GM21825 (cell line): ENCODE results near the gene ANKRD13A.
A peak's percentile ranks its signal among the peaks of the same experiment; 100 is the strongest.
"Not testable (repeated sequence)": the region's sequence is repeated elsewhere in the genome, so short reads cannot be mapped to it uniquely, and the experiment has no call there.

Experiments
- ATAC-seq: cut with Tn5 transposase; IDR thresholded peaks from one replicate; pipeline ENCODE4 v1.9.1; 2021; ENCODE audit warnings: mild to moderate bottlenecking, moderate library complexity; ENCODE audit not compliant: unreplicated experiment

The ANKRD13A gene

DNA sequence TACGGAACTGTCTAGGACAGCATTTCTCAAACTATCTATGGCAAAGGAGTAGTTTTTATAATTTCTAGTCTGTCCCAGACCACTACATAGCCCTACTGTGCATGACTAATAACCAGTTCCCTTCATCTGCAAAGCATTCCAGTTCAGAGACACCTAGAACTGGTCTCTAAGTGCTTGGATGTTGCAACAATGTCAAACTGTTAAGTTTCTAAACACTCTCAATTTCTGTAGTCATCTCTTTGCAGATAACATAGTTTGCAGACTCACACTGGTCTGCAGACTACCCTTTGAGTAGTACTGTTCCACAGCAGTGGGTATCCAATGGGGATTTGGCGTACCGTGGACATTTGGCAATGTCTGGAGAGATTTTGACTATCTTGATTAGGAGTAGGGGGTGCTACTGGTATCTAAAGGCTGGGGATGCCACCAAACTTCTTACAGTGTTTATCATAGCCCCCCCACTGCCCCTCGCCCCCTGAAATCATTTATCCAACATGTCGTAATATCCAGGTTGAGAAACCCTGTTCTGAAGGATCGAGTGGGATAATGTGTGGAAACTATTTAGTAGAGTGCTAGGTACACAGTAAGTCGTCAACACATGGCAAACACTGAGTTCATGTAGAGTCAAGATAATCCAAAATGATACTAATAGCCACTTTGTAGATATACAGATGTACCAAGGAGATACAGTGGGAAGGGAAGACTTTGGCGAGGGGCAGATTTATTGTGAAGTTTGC lies 47.4 kb downstream of the ANKRD13A start:
- ATAC-seq, result no peak

DNA sequence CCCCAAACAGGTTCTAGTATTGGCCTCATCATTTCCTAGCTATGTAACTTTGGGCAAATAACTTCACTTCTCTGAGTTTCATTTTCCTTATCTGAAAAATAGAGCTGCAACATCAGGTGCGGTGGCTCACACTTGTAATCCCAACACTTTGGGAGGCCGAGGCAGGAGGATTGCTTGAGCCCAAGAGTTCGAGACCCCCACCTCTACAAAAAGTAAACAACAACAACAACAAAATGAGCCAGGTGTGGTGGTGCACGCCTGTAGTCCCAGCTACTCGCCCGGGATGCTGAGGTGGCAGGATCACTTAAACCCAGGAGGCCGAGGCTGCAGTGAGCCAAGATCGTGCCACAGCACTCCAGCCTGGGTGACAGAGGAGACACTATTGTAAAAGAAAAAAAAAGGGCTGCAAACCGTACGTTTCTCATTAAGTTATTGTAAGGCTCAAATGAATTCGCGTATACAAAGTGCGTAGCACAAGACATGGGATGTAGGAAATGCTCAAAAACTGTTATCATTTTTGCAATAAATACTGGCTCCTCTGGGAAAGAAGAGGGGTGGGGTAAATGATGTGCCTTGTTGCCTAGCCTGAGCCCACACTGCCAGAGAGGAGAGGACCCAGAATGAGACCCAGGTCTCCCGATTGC lies 48.2 kb downstream of the ANKRD13A start:
- no peak for ATAC-seq

GRCh38 chr12:110048242-110049027 lies 49.2 kb downstream of the ANKRD13A start, which contains the start of gene C12orf76:
Gene C12orf76 (minus strand): TSS chr12:110048522. CDS start chr12:110048495, 27 bp downstream.
- peak; percentile 94 for ATAC-seq

- ATAC-seq, result not testable (repeated sequence)
Observed at GRCh38 chr12:110049034-110049433, 49.8 kb downstream of the ANKRD13A start.

DNA sequence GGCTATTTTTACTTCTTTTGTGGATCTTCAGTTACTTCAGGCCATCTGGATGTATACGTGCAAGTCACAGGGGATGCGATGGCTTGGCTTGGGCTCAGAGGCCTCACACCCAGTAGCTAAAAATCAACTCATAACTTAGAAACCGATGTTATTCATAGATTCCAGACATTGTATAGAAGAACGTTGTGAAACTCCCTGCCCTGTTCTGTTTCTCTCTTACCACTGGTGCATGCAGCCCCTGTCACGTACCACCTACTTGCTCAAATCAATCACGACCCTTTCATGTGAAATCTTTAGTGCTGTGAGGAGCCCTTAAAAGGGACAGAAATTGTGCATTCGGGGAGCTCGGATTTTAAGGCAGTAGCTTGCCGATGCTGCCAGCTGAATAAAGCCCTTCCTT lies 50.4 kb downstream of the ANKRD13A start:
- ATAC-seq, result not testable (repeated sequence)

DNA sequence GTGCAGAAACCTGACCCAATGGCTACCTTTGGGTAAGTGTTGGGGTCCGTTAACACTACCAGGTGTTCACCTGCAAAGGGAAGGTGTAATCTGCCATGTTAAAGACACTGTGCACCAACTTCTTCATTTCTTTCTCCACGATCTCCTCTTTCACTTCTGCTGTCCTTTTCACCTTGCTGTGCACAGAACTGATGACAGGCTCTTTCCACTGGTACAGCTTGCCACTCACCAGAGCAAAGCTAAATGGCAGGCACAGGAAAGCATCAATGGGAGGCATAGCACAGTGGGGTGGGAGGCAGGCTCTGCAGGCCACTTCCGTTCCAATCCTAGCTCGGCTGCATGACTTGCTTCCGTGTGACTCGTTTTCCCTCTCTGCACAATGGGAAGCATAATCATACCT lies 51.7 kb downstream of the ANKRD13A start:
- no peak for ATAC-seq

DNA sequence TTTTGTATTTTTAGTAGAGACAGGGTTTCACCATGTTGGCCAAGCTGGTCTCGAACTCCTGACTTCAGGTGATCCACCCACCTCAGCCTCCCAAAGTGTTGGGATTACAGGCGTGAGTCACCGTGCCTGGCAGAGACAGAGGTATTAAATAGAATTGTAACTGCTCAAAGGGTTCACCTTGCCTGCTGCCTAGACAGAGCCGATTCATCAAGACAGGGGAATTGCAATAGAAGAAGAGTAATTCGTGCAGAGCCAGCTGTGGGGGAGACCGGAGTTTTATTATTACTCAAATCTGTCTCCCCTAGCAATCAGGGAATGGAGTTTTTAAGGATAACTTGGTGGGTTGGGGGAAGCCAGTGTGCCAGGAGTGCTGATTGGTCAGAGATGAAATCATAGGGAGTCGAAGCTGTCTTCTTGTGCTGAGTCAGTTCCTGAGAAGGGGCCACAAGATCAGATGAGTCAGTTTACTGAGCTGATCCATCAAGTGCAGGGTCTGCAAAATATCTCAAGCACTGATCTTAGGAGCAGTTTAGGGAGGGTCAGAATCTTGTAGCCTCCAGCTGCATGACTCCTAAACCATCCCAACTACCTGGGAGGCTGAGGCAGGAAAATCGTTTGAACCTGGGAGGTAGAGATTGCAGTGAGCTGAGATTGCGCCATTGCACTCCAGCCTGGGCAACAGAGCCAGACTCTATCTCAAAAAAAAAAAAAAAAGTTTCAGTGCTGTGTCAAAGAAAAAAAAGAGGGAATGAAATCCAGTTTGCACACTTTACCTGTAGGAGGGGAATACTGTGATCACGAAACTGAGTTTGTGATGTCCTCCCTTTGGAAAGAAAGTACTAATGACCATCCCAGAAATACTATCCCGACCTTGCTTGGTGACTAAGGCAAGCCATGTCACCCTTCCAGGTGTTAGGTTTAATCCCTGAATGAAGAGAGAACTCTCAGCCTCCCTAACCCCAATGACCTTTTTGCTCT lies 56.4 kb downstream of the ANKRD13A start:
- ATAC-seq, result not testable (repeated sequence)

- not testable (repeated sequence) for ATAC-seq
Observed at GRCh38 chr12:110056643-110057042, 57.4 kb downstream of the ANKRD13A start.

- ATAC-seq, result no peak
Observed at GRCh38 chr12:110058875-110059615, 59.8 kb downstream of the ANKRD13A start.

GRCh38 chr12:110059651-110060000 lies 60.4 kb downstream of the ANKRD13A start:
- no peak for ATAC-seq

- no peak for ATAC-seq
Observed at GRCh38 chr12:110062241-110062640, 63.0 kb downstream of the ANKRD13A start.

DNA sequence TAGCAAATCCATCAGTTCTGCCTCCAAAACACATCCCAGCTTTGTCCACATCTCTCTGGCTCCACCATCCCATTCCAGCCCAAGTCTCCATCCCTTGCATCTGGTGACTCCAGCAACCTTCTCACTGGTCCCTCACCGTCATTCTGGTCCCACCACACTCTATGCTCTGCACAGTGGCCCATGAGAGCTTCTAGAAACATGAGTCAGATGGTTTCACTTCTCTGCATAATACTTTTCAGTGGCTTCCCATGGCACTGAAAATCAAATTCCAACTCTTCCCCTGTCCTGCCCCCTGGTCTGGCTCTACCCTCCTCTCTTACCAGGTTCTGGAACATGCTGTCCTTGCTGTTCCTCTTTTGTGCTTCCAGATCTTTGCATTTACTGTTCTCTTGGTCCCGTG lies 66.3 kb downstream of the ANKRD13A start:
- peak; percentile 50 for ATAC-seq

DNA sequence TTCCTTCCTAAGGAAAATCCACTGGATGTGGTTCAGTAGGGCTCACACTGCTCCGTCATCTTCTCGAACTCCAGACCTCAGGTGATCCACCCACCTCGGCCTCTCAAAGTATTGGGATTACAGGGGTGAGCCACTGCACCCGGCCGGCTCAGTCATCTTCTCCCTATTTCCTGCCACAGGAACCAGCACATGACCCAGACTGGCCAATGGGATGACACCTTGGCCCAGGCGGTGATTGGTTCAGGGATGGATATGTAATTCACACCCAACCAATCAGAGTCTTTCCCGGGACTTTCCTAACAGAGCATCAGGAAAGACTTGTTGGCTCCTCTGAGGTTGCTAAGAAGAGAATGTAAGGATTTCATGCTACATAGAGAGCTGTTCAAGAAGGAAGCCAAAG lies 68.3 kb downstream of the ANKRD13A start:
- ATAC-seq, result no peak

DNA sequence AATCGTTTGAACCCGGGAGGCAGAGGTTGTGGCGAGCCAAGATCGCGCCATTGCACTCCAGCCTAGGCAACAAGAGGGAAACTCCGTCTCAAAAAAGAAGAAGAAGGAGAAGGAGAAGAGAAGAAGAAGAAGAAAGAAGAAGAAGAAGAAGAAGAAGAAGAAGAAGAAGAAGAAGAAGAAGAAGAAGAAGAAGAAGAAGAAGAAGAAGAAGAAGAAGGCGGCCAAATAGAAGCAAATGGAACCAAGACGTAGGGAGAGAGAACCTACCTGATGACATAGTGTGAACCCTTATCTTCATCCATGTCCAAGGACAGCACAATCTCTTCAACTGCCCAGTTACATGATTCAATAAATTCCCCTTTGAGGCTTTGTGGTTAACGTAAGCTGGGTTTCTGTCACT lies 68.9 kb downstream of the ANKRD13A start:
- not testable (repeated sequence) for ATAC-seq

DNA sequence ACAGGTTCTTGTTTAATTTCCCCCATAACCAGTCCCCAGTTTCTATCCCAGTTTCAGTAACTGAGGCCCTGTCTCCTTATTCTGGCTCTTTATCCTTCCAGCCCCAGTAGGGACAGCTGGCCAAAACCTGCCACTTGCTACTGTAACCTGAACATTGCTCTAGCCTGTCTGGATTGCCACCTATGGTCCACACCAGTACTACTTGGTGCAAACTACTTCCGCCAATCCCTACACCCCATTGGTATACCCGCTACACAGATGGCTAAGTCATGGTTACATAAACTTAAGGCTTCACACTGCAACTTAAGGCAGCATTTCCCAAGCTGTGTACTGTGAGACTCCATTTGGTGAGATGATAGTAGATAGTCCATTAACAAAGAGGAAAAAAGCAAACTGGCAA lies 69.4 kb downstream of the ANKRD13A start:
- no peak for ATAC-seq

DNA sequence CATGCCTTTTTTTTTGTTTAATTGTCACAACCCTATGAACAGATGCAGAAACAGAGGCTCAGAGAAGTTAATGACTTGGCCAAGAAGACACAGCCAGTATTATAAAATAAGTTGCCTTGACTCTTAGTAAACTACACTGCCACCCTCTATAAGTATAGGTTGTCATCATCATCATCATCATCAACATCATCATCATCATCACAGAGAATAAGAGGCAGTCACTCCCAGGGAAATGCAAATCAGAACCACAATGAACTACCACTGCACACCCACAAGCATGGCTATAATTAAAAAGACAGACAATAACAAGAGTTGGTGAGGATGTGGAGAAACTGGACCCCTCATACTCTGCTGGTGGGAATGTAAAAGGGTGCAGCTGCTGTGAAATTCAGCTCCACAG lies 72.3 kb downstream of the ANKRD13A start:
- no peak for ATAC-seq

DNA sequence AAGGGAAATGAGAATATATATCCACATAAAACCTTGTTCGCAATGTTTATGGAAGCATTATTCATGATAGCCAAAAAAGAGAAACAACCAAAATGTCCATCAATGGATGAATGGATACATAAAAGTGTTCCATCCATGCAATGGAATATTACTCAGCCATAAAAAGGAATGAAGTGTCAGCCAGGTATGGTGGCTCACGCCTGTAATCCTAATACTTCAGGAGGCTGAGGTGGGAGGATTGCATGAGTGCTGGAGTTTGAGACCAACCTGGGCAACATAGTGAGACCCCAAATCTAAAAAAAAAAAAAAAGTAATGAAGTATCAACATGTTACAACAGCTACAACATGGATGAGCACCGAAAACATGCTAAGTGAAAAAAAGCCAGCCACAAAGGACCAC lies 72.7 kb downstream of the ANKRD13A start:
- no peak for ATAC-seq

GRCh38 chr12:110072636-110073035 lies 73.4 kb downstream of the ANKRD13A start:
- not testable (repeated sequence) for ATAC-seq

DNA sequence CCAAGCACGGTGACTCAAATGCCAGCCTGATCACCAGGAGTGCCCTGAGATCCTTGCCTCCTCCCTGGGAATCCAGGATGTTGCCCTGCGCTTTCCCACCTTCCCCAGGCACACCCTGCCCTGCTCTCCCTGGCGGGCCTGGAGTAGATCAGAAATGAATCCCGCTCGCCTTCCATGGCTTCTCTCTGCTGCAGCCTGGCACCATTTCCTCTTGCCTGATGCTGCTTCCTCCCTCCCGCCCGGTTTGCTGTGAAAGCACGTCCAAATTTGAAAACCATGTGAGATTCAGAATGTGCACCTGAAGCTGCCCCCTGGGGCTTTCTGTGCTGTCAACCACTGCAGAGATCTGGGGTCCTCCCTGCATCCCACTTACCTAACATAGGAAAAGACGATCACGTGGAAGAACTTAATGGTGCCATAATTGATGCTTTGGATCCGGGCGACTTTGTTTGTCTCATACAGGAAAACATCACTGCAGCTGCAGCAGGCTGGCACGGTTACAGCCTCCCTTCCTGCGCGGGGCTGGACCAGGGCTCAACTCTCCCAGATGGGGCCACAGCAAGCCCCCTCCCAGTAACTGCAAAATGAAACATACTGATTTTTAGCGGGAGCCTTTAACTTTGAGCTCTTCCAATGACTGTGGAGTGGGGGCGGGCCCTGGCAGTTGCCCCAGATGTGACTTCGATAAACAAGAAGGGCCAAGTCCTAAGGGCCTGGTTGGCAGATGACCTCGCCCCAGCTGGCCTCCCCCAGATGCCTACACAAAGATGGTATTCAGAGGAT lies 74.0 kb downstream of the ANKRD13A start:
- no peak for ATAC-seq
